Lower leg skin (tissue), 3 donors: ENCODE data around the gene SWT1.

Source experiments
- POLR2A ChIP-seq, 2 donors: fragments of 450-650 bp; IDR thresholded peaks; one replicate each; pipeline ENCODE4 v1.6.1; 2016 to 2017; ENCODE audit warnings: antibody characterized with exemption in 2 of 2, mild to moderate bottlenecking in 1 of 2, moderate library complexity in 1 of 2
- TF ChIP-seq, protein P1 (sequence below), 3 donors: fragments of 450-650 bp; IDR thresholded peaks; one replicate each; pipeline ENCODE4 v1.5.1; 2016; ENCODE audit warnings: antibody characterized with exemption in 3 of 3, mild to moderate bottlenecking in 3 of 3, moderate library complexity in 2 of 3

DNA sequence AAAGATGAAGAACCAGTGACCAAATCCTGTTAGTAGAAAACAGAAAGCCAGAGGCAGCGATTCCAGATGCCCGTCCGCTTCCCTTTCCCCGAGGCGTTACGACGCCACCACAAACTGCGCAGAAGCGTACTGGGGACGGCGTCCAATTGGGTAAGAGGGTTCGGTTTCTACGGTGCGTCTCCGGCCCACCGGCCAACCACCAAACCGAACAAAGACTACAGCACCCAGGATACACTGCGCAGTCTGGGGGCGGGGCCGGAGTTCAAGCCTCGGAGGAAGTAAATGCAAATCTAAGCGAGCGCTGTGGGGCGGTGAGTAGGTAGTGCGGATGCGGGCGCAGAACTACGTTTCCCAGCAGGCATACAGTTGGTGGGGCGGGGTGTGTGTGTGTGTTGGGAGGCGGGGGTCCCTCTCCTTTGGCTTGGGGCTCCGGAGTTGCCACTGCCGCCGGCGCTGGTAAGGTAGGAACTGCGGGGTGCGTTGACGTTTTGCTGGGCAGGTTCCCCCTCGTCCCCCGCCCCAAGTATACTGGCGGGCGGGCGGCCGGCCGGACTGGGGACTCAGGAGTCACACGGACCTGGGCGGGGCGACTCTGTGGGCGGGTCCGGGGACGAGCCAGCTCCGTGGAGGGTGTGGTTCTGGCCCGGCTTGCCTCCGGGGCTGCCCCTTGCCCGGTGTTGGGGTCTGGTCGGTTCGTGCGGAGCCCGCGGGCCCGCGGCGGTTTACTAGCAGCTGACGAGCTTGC is at the start of gene SWT1, which contains the start of gene TRMT1L:
- TF ChIP-seq POLR2A (IDR thresholded peaks at IDR 0.05) = peak in 1 of 2 donors; percentile 94
- TF ChIP-seq, protein P1, sequence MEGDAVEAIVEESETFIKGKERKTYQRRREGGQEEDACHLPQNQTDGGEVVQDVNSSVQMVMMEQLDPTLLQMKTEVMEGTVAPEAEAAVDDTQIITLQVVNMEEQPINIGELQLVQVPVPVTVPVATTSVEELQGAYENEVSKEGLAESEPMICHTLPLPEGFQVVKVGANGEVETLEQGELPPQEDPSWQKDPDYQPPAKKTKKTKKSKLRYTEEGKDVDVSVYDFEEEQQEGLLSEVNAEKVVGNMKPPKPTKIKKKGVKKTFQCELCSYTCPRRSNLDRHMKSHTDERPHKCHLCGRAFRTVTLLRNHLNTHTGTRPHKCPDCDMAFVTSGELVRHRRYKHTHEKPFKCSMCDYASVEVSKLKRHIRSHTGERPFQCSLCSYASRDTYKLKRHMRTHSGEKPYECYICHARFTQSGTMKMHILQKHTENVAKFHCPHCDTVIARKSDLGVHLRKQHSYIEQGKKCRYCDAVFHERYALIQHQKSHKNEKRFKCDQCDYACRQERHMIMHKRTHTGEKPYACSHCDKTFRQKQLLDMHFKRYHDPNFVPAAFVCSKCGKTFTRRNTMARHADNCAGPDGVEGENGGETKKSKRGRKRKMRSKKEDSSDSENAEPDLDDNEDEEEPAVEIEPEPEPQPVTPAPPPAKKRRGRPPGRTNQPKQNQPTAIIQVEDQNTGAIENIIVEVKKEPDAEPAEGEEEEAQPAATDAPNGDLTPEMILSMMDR (IDR thresholded peaks at IDR 0.05) = no peak
